MM.1S (cell line): ENCODE results near the gene LDLR.

Source experiments
- CTCF ChIP-seq: fragments of 300-600 bp; sonication (generic); IDR thresholded peaks from 2 replicates; pipeline ENCODE4 v1.5.1; 2016; ENCODE audit warnings: antibody characterized with exemption, low read length, mixed read lengths
- EZH2 ChIP-seq: fragments of 300-600 bp; sonication (generic); optimal IDR thresholded peaks from 2 replicates; pipeline ENCODE3; 2017; ENCODE audit warnings: low read depth, mild to moderate bottlenecking, antibody characterized with exemption, low read length, mixed read lengths
- EZH2phosphoT487 ChIP-seq: fragments of 300-600 bp; sonication (generic); IDR thresholded peaks from 2 replicates; pipeline ENCODE4 v1.6.1; 2018; ENCODE audit warnings: antibody characterized with exemption, low read length

- TF ChIP-seq EZH2phosphoT487 (no peak), CTCF (no peak), EZH2 (no peak)
Measured at GRCh38 chr19:11091703-11092153, 2.5 kb downstream of the LDLR start.
